Measurements from ENCODE around the gene YWHAQ. TPM values are rescaled to one million over a fixed set of nuclear protein-coding genes. Genes with fewer than 3 reads are reported as not detected.

The YWHAQ gene
- total and polyA plus RNA-seq, 4 donors = 68.8 to 145 (median 88.0) TPM

DNA sequence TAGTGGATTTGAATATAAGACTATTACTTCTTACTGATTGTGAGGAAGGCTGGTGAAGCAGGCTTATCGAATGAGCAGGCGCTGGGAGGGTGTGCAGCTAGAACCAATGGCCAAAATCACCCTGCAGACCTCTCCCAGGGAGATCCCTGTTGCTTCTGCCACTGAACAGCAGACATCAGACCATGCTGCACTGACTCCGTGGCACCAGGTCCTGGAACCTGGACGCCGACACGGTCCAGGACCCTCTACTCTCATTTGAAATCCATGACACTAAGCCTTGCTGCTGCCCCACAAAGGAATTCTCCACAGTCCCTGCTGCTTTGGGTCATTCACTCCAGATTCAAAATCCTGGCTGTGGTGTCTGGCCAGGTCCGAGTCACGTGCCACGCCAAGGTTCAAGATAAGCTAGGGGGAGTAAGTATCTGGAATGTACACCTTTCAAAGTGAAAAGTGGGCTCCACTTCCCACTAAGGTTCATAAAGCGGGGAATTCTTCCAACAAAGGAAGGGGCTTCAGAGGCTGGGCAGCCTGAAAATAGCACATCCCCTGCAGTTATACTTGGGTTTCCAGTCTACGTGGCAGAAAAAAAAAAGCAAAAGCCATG is 9.0 kb upstream of the YWHAQ start:
- Histone ChIP-seq H3K27ac (ENCODE audit: low read depth in 1 of 2, low read length in 2 of 2) (no peak overlapping the region), H3K4me1 (ENCODE audit: control insufficient read depth in 4 of 4, insufficient read depth in 4 of 4, low read length in 3 of 4) (peaks cover 0 to 3% (median 0%) of the 10 kb centered on the region in 4 donors), H3K4me3 (ENCODE audit: low read depth in 1 of 3, low read length in 3 of 3) (no peak overlapping the region), H3K27me3 (ENCODE audit: control insufficient read depth in 4 of 4, insufficient read depth in 4 of 4, low read length in 3 of 4) (no peaks in the 10 kb centered on the region), H3K9me3 (ENCODE audit: control insufficient read depth in 4 of 4, low read length in 3 of 4) (no peaks in the 10 kb centered on the region), H3K9ac (ENCODE audit: low read depth in 1 of 2, low read length in 2 of 2) (no peak overlapping the region), H3K36me3 (ENCODE audit: control insufficient read depth in 4 of 4, insufficient read depth in 3 of 4, low read depth in 1 of 4, low read length in 3 of 4) (no peaks in the 10 kb centered on the region)
- no peak for DNase-seq (ENCODE audit: low spot score)
- WGBS = 86% methylated on average over 11 of the region's 11 CpGs
- TF ChIP-seq, protein P1, sequence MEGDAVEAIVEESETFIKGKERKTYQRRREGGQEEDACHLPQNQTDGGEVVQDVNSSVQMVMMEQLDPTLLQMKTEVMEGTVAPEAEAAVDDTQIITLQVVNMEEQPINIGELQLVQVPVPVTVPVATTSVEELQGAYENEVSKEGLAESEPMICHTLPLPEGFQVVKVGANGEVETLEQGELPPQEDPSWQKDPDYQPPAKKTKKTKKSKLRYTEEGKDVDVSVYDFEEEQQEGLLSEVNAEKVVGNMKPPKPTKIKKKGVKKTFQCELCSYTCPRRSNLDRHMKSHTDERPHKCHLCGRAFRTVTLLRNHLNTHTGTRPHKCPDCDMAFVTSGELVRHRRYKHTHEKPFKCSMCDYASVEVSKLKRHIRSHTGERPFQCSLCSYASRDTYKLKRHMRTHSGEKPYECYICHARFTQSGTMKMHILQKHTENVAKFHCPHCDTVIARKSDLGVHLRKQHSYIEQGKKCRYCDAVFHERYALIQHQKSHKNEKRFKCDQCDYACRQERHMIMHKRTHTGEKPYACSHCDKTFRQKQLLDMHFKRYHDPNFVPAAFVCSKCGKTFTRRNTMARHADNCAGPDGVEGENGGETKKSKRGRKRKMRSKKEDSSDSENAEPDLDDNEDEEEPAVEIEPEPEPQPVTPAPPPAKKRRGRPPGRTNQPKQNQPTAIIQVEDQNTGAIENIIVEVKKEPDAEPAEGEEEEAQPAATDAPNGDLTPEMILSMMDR (IDR thresholded peaks at IDR 0.05; ENCODE audit: low read depth, low read length, missing input control) = no peak
- TF ChIP-seq YY1 (IDR thresholded peaks at IDR 0.05) = no peak
- TF ChIP-seq RAD21 (IDR thresholded peaks at IDR 0.05) = no peak
- no peak for TF ChIP-seq FOXA1 (IDR thresholded peaks at IDR 0.05)
- no peak for TF ChIP-seq EGR1 (IDR thresholded peaks at IDR 0.05; ENCODE audit: low read depth in 2 of 2)
- no peak for TF ChIP-seq JUND (IDR thresholded peaks at IDR 0.05)
- TF ChIP-seq, protein P2, sequence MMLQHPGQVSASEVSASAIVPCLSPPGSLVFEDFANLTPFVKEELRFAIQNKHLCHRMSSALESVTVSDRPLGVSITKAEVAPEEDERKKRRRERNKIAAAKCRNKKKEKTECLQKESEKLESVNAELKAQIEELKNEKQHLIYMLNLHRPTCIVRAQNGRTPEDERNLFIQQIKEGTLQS (IDR thresholded peaks at IDR 0.05) = no peak

DNA sequence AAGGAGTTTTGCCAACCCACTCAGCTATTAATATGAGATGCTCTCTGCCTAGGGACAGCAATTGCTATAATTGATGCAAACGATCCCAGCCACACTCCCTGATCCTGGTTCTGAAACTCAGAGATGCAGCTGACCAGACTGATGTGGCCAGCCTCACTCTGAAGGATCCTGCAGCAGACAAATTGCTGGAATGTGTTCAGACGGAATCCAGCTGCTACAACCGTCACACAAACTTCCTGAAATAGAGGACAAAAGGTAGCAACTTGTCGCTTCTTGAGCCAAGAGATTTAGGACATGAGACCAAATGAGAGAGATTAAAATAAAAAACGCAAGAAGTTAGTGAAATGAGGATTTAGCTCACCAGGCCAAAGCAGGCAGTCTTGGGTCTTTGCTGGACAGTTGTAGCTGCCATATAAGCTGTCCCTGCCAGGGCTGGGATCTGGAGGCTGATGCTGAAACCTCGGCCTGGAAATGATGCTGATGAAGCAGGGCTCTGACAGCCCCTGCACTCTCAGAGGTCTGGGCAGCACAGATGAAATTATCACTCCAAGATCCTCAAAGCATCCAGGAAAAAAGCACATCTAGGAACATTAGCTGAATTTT is 8.3 kb upstream of the YWHAQ start:
- Histone ChIP-seq H3K27ac (ENCODE audit: low read depth in 1 of 2, low read length in 2 of 2) (no peak overlapping the region), H3K27me3 (ENCODE audit: control insufficient read depth in 4 of 4, insufficient read depth in 4 of 4, low read length in 3 of 4) (no peaks in the 10 kb centered on the region), H3K4me1 (ENCODE audit: control insufficient read depth in 4 of 4, insufficient read depth in 4 of 4, low read length in 3 of 4) (peaks cover 0 to 3% (median 0%) of the 10 kb centered on the region in 4 donors), H3K36me3 (ENCODE audit: control insufficient read depth in 4 of 4, insufficient read depth in 3 of 4, low read depth in 1 of 4, low read length in 3 of 4) (no peaks in the 10 kb centered on the region), H3K4me3 (ENCODE audit: low read depth in 1 of 3, low read length in 3 of 3) (no peak overlapping the region), H3K9ac (ENCODE audit: low read depth in 1 of 2, low read length in 2 of 2) (no peak overlapping the region), H3K9me3 (ENCODE audit: control insufficient read depth in 4 of 4, low read length in 3 of 4) (no peaks in the 10 kb centered on the region)
- WGBS = 77% methylated on average over 6 of the region's 6 CpGs
- TF ChIP-seq JUND (IDR thresholded peaks at IDR 0.05) (no peak), FOXA2 (IDR thresholded peaks at IDR 0.05) (no peak), NR2F2 (IDR thresholded peaks at IDR 0.05) (no peak), FOXA1 (IDR thresholded peaks at IDR 0.05) (no peak), RAD21 (IDR thresholded peaks at IDR 0.05) (no peak), HNF4A (conservative IDR thresholded peaks at IDR 0.05) (no peak), TAF1 (conservative IDR thresholded peaks at IDR 0.05) (no peak), SP1 (IDR thresholded peaks at IDR 0.05) (no peak), HNF4G (IDR thresholded peaks at IDR 0.05) (no peak), RXRA (IDR thresholded peaks at IDR 0.05) (no peak), EGR1 (IDR thresholded peaks at IDR 0.05; ENCODE audit: low read depth in 2 of 2) (no peak), GABPA (IDR thresholded peaks at IDR 0.05 in 1 of 2, conservative IDR thresholded peaks at IDR 0.05 in 1 of 2) (no peak), YY1 (IDR thresholded peaks at IDR 0.05) (no peak)
- TF ChIP-seq, protein P3, sequence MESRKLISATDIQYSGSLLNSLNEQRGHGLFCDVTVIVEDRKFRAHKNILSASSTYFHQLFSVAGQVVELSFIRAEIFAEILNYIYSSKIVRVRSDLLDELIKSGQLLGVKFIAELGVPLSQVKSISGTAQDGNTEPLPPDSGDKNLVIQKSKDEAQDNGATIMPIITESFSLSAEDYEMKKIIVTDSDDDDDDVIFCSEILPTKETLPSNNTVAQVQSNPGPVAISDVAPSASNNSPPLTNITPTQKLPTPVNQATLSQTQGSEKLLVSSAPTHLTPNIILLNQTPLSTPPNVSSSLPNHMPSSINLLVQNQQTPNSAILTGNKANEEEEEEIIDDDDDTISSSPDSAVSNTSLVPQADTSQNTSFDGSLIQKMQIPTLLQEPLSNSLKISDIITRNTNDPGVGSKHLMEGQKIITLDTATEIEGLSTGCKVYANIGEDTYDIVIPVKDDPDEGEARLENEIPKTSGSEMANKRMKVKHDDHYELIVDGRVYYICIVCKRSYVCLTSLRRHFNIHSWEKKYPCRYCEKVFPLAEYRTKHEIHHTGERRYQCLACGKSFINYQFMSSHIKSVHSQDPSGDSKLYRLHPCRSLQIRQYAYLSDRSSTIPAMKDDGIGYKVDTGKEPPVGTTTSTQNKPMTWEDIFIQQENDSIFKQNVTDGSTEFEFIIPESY (IDR thresholded peaks at IDR 0.05) = no peak
- TF ChIP-seq, protein P2 (IDR thresholded peaks at IDR 0.05) = no peak
- TF ChIP-seq, protein P4, sequence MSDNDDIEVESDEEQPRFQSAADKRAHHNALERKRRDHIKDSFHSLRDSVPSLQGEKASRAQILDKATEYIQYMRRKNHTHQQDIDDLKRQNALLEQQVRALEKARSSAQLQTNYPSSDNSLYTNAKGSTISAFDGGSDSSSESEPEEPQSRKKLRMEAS (IDR thresholded peaks at IDR 0.05) = no peak
- TF ChIP-seq, protein P1 (IDR thresholded peaks at IDR 0.05; ENCODE audit: low read depth, low read length, missing input control) = no peak
- TF ChIP-seq, protein P5, sequence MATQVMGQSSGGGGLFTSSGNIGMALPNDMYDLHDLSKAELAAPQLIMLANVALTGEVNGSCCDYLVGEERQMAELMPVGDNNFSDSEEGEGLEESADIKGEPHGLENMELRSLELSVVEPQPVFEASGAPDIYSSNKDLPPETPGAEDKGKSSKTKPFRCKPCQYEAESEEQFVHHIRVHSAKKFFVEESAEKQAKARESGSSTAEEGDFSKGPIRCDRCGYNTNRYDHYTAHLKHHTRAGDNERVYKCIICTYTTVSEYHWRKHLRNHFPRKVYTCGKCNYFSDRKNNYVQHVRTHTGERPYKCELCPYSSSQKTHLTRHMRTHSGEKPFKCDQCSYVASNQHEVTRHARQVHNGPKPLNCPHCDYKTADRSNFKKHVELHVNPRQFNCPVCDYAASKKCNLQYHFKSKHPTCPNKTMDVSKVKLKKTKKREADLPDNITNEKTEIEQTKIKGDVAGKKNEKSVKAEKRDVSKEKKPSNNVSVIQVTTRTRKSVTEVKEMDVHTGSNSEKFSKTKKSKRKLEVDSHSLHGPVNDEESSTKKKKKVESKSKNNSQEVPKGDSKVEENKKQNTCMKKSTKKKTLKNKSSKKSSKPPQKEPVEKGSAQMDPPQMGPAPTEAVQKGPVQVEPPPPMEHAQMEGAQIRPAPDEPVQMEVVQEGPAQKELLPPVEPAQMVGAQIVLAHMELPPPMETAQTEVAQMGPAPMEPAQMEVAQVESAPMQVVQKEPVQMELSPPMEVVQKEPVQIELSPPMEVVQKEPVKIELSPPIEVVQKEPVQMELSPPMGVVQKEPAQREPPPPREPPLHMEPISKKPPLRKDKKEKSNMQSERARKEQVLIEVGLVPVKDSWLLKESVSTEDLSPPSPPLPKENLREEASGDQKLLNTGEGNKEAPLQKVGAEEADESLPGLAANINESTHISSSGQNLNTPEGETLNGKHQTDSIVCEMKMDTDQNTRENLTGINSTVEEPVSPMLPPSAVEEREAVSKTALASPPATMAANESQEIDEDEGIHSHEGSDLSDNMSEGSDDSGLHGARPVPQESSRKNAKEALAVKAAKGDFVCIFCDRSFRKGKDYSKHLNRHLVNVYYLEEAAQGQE (IDR thresholded peaks at IDR 0.05) = no peak
- no peak for DNase-seq (ENCODE audit: low spot score)

Data from liver (tissue), 9 donors.